Body of pancreas (tissue), 4 donors: ENCODE measurements around the gene HELB.

Experiments
- CTCF ChIP-seq, 7 experiments: fragments of 450-650 bp in 4 of 7; fragments of 200-600 bp in 3 of 7; sonication (generic) in 3 of 7; IDR thresholded peaks; one replicate each; pipeline ENCODE4 v1.5.1; 2016 to 2019; ENCODE audit warnings: antibody characterized with exemption in 7 of 7
- POLR2A ChIP-seq, 3 donors: fragments of 450-650 bp; IDR thresholded peaks; one replicate each; pipeline ENCODE4 v1.6.1; 2016; ENCODE audit warnings: antibody characterized with exemption in 3 of 3, mild to moderate bottlenecking in 2 of 3

GRCh38 chr12:66361703-66362102, 59.4 kb downstream of the HELB start:
- TF ChIP-seq CTCF (IDR thresholded peaks at IDR 0.05) (no peak), POLR2A (IDR thresholded peaks at IDR 0.05) (no peak)
